BLaER1 treated with 17β-estradiol and CSF1 and Interleukin-3, amounts not matched to agents 10 nM and 100 nM (cell line): ENCODE measurements around the gene WNT5A.

Experiments
- H3K27ac ChIP-seq, 11 experiments: shearing (Covaris generic); formaldehyde crosslinking; 2 replicates each; pipeline ENCODE4 v1.8.1; 2022
- H3K27me3 ChIP-seq, 11 experiments: shearing (Covaris generic); formaldehyde crosslinking; 2 replicates each; pipeline ENCODE4 v1.8.1; 2022
- H3K36me3 ChIP-seq, 11 experiments: shearing (Covaris generic); formaldehyde crosslinking; 2 replicates each; pipeline ENCODE4 v1.8.1; 2022
- H3K4me1 ChIP-seq, 10 experiments: shearing (Covaris generic); formaldehyde crosslinking; 2 replicates each; pipeline ENCODE4 v1.8.1; 2022
- H3K4me2 ChIP-seq, 11 experiments: shearing (Covaris generic); formaldehyde crosslinking; 2 replicates each; pipeline ENCODE4 v1.8.1; 2022
- H3K4me3 ChIP-seq, 10 experiments: shearing (Covaris generic); formaldehyde crosslinking; 2 replicates each; pipeline ENCODE4 v1.8.1; 2022
- H3K9ac ChIP-seq, 11 experiments: shearing (Covaris generic); formaldehyde crosslinking; 2 replicates each; pipeline ENCODE4 v1.8.1; 2022
- H3K9me3 ChIP-seq, 11 experiments: shearing (Covaris generic); formaldehyde crosslinking; replicated peaks in 1 of 11; 2 replicates each; pipeline ENCODE4 v1.8.1; 2022
- H4K20me1 ChIP-seq, 11 experiments: shearing (Covaris generic); formaldehyde crosslinking; 2 replicates each; pipeline ENCODE4 v1.8.1; 2022
- Cebpa-rat ChIP-seq, 11 experiments: shearing (Covaris generic); IDR thresholded peaks; 2 replicates each; pipeline ENCODE4 v1.8.1; 2022

Gene WNT5A

DNA sequence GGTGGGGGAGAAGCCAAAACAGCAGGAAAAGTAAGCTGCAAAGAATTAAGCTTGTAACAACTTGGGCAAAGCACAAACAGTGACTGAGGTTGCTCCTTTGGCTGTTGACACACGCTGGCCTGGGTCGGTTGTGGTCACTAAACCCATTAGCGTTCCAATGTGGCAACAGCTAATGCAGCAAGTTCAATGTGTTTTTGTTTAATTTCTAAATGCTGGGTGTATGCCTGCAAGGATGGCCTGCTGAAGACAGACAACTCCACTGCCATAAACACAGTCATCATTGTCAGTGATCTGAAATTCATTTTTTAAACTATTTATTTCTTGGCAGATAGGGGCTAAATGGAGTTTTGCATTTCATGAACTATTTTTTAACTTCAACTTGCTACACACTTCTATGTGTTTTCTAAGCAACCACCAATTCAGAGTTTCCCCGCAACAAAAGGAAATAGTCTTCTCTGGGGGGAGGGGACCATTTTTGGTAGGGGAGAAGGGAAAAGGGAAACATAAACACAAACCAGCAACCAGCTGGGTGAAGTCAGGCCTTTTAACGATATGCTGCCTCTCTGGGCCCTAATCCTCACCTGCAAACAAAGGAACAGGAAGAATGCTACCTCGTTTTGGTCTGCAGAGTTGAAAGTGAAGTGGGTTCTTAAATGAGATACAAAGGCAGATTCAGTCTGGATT lies 34.8 kb upstream of the WNT5A start:
- no peak for TF ChIP-seq Cebpa-rat (IDR thresholded peaks at IDR 0.05)
- Histone ChIP-seq H3K4me1 (peaks cover 18 to 42% (median 35%) of the 10 kb centered on the region in 10 experiments), H3K4me2 (peak overlapping the region; percentile 32 to 82 (median 71)), H3K27ac (peak overlapping the region in 4 of 11 experiments; percentile 16 to 46 (median 26); a peak in 5 of 22 replicates), H3K9me3 (no peaks in the 10 kb centered on the region), H3K27me3 (no peaks in the 10 kb centered on the region), H4K20me1 (no peaks in the 10 kb centered on the region; a peak in 1 of 22 replicates), H3K36me3 (no peaks in the 10 kb centered on the region), H3K4me3 (no peak overlapping the region), H3K9ac (no peak overlapping the region; a peak in 2 of 22 replicates)

- TF ChIP-seq Cebpa-rat (IDR thresholded peaks at IDR 0.05), result no peak
- H3K4me3 ChIP-seq, result no peak overlapping the region
- peak overlapping the region in 4 of 11 experiments; percentile 16 to 46 (median 26); a peak in 4 of 22 replicates for H3K27ac ChIP-seq
- no peaks in the 10 kb centered on the region for H3K27me3 ChIP-seq
- H4K20me1 ChIP-seq, result no peaks in the 10 kb centered on the region; a peak in 1 of 22 replicates
- H3K9me3 ChIP-seq, result no peaks in the 10 kb centered on the region
- H3K9ac ChIP-seq, result no peak overlapping the region; a peak in 1 of 22 replicates
- peaks cover 18 to 42% (median 35%) of the 10 kb centered on the region in 10 experiments for H3K4me1 ChIP-seq
- peak overlapping the region; percentile 32 to 82 (median 71) for H3K4me2 ChIP-seq
- no peaks in the 10 kb centered on the region for H3K36me3 ChIP-seq
Observed at GRCh38 chr3:55521064-55521737, 34.1 kb upstream of the WNT5A start.

DNA sequence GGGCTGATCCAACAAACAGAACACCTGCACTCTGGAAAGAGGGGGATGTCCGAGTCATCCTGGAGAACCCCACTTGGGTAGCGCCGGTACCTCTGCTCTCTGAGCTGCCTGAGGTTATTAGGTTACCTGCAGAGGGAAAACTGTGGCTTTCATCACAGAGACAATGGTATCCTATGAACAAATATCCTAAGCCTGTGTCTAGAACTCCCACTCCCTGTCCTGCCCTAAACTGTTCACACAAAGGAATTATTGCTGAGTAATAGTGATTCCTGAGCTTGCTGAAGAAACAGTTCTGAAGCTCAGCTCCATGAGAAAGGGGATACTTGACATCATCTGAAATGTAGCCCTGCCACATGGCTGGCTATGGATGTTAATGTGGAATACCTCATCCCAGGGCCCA lies 31.9 kb upstream of the WNT5A start:
- TF ChIP-seq Cebpa-rat (IDR thresholded peaks at IDR 0.05), result no peak
- no peaks in the 10 kb centered on the region for H3K36me3 ChIP-seq
- H3K9me3 ChIP-seq, result no peaks in the 10 kb centered on the region
- no peaks in the 10 kb centered on the region; a peak in 1 of 22 replicates for H4K20me1 ChIP-seq
- no peak overlapping the region for H3K4me3 ChIP-seq
- H3K27ac ChIP-seq, result no peak overlapping the region
- no peaks in the 10 kb centered on the region for H3K27me3 ChIP-seq
- no peak overlapping the region for H3K4me2 ChIP-seq
- H3K9ac ChIP-seq, result no peak overlapping the region
- peaks cover 18 to 37% (median 33%) of the 10 kb centered on the region in 10 experiments for H3K4me1 ChIP-seq

GRCh38 chr3:55518451-55518850 lies 31.3 kb upstream of the WNT5A start:
- H3K9ac ChIP-seq, result no peak overlapping the region
- H3K27ac ChIP-seq, result no peak overlapping the region
- H3K9me3 ChIP-seq, result no peaks in the 10 kb centered on the region
- peaks cover 18 to 32% (median 30%) of the 10 kb centered on the region in 10 experiments for H3K4me1 ChIP-seq
- no peaks in the 10 kb centered on the region for H4K20me1 ChIP-seq
- TF ChIP-seq Cebpa-rat (IDR thresholded peaks at IDR 0.05), result no peak
- no peak overlapping the region for H3K4me3 ChIP-seq
- no peak overlapping the region for H3K4me2 ChIP-seq
- H3K36me3 ChIP-seq, result no peaks in the 10 kb centered on the region
- H3K27me3 ChIP-seq, result no peaks in the 10 kb centered on the region

- Histone ChIP-seq H3K9ac (no peak overlapping the region), H3K4me3 (no peak overlapping the region), H3K27me3 (no peaks in the 10 kb centered on the region), H3K36me3 (no peaks in the 10 kb centered on the region), H3K27ac (no peak overlapping the region), H3K4me1 (peaks cover 7 to 12% (median 11%) of the 10 kb centered on the region in 10 experiments), H4K20me1 (no peaks in the 10 kb centered on the region), H3K9me3 (no peaks in the 10 kb centered on the region), H3K4me2 (no peak overlapping the region)
- TF ChIP-seq Cebpa-rat (IDR thresholded peaks at IDR 0.05), result no peak
Observed at GRCh38 chr3:55516392-55517030, 29.4 kb upstream of the WNT5A start.

GRCh38 chr3:55515550-55516246 lies 28.6 kb upstream of the WNT5A start:
- Histone ChIP-seq H3K4me2 (no peak overlapping the region), H3K36me3 (no peaks in the 10 kb centered on the region), H3K9ac (no peak overlapping the region), H3K27me3 (no peaks in the 10 kb centered on the region), H3K4me1 (peaks cover 0 to 4% (median 3%) of the 10 kb centered on the region in 10 experiments; a peak in 16 of 20 replicates), H3K4me3 (no peak overlapping the region), H3K27ac (no peak overlapping the region), H3K9me3 (no peaks in the 10 kb centered on the region), H4K20me1 (no peaks in the 10 kb centered on the region)
- no peak for TF ChIP-seq Cebpa-rat (IDR thresholded peaks at IDR 0.05)

DNA sequence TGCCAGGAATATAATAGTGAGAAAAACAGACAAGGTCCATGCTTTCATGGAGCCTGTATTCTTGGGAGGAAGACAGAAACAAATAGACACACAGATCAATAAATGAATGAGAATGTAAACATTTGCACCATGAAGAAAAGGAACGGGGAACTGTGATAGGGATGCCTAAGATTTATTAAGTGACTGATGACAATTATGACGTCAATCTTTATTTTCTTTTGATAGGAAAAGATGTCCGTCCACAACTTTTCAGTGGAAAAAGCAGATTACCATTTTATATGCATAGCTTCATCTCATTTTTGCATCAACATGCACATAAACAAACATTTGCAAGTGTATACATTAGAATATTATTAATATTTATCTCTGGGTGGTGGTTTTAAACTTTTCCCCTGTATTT lies 27.9 kb upstream of the WNT5A start:
- Histone ChIP-seq H3K27ac (no peak overlapping the region), H3K9ac (no peak overlapping the region), H4K20me1 (no peaks in the 10 kb centered on the region), H3K4me3 (no peak overlapping the region), H3K36me3 (no peaks in the 10 kb centered on the region), H3K4me2 (no peak overlapping the region), H3K9me3 (no peaks in the 10 kb centered on the region), H3K27me3 (no peaks in the 10 kb centered on the region), H3K4me1 (no peaks in the 10 kb centered on the region)
- no peak for TF ChIP-seq Cebpa-rat (IDR thresholded peaks at IDR 0.05)

- Histone ChIP-seq H3K27me3 (no peaks in the 10 kb centered on the region), H3K4me3 (no peak overlapping the region), H3K9me3 (no peaks in the 10 kb centered on the region), H3K27ac (no peak overlapping the region), H3K4me2 (no peak overlapping the region), H4K20me1 (no peaks in the 10 kb centered on the region), H3K36me3 (no peaks in the 10 kb centered on the region), H3K4me1 (no peaks in the 10 kb centered on the region), H3K9ac (no peak overlapping the region)
- TF ChIP-seq Cebpa-rat (IDR thresholded peaks at IDR 0.05), result no peak
Observed at GRCh38 chr3:55512571-55513343, 25.7 kb upstream of the WNT5A start.
